Endothelial cell of umbilical vein (primary cell): ENCODE measurements around the gene ENTR1.

Experiments used
- CTCF ChIP-seq, 2 donors: IDR thresholded peaks; 1 replicate in 1 of 2; 2 replicates in 1 of 2; pipeline ENCODE4 v1.5.1; 2011; ENCODE audit warnings: low read length in 2 of 2, mild to moderate bottlenecking in 2 of 2, moderate library complexity in 2 of 2, control low read depth in 1 of 2, inconsistent platforms in 1 of 2, low read depth in 1 of 2; ENCODE audit not compliant: insufficient read depth in 1 of 2; ENCODE audit errors: extremely low read depth in 1 of 2
- EZH2 ChIP-seq: IDR thresholded peaks from 2 replicates; pipeline ENCODE4 v1.6.1; 2012; ENCODE audit warnings: borderline replicate concordance, low read depth, mild to moderate bottlenecking, moderate library complexity, low read length, inconsistent platforms; ENCODE audit not compliant: severe bottlenecking
- MYC ChIP-seq: IDR thresholded peaks from one replicate; pipeline ENCODE4 v1.6.1; 2011; ENCODE audit warnings: mild to moderate bottlenecking, low read depth, low read length
- POLR2A ChIP-seq: IDR thresholded peaks from 2 replicates; pipeline ENCODE4 v1.6.1; 2012; ENCODE audit warnings: low read depth, mild to moderate bottlenecking, control low read depth, low read length

- TF ChIP-seq CTCF (IDR thresholded peaks at IDR 0.05; ENCODE audit: extremely low read depth in 1 of 2, insufficient read depth in 1 of 2, low read depth in 1 of 2, low read length in 2 of 2) (no peak), POLR2A (no peak), MYC (no peak), EZH2 (no peak)
These were observed 22.2 kb upstream of the ENTR1 start for GRCh38 chr9:136432591-136432990.
